ENCODE measurements around the gene SLC39A7.
A peak's percentile ranks its signal among the peaks of the same experiment; 100 is the strongest.
"Not testable (repeated sequence)": the region's sequence is repeated elsewhere in the genome, so short reads cannot be mapped to it uniquely, and the experiment has no call there.

The SLC39A7 gene

GRCh38 chr6:33205191-33206026 is 4.7 kb downstream of the SLC39A7 start:
- DNase-seq (ENCODE audit: low read depth): no peak

DNA sequence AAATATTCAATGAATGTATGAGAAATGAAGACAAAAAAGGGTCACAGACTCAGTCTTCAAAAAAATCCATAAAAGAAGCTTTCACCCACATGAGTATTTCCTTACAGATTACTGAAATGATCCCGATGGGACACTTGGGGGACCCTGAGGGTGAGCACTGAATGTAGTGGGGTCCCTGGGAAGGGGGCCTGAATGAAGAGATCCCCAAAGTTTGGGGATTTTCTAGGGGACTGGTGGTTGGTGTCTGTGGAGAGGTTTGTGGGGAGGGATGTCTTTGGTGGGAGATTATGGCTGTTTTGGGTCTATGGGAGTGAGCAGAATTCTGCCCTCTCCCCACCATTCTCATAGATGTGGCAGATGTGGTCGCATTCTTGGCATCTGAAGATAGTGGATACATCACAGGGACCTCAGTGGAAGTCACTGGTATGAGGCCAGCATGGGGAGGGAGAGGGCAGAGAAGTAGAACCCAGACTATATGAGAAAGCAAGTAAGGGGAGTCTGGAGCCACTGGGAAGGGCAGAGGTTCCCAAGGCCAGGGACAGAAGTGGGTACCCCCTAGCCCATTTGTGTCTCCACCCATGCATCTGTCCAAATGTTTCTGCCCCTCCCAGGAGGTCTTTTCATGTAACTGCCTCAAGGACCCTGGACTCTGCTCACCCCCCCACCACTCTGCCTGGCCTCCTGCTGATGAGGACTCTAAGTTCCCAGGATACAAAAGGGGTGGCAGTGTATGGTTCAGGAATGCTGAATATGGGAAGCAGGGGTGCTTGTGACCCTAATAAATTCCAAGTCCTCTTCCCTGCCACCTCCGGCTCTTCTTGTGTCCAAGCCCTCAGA is 5.6 kb downstream of the SLC39A7 start:
- no peak for DNase-seq (ENCODE audit: low read depth)

DNA sequence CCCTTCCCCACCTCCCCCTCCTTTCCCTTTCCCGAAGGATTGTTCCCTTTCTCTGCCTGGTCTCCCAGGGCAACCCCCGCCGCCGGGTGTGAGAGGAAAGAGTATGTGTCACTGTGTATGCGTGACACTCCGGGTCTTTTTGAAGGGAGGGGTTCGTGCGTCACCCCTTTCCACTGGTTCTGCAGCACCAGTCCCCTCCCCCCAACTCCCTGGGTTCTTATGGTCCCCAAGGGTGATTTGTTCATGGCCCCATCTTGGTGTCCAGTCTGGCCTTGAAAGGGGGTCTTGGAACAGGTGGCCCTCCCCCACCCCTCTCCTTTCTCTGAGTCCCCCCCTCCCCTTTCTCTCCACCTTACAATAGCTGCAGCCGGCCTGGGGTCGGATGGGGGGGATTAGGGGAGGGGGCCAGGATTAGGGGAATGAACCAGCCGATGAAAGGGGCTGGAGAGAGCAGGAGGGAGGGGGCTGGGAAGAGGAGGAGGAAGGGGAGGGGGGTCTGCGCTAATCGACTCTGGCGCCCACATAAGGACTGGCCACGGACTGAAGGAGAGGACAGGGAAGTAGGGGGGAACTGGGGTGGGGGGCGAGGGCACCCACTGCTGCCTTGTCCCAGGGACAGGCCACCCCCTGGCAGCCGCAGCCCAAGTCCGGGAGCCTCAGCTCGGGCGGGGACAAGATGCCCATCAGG is 6.3 kb downstream of the SLC39A7 start:
- DNase-seq (ENCODE audit: low read depth): no peak

GRCh38 chr6:33207552-33208090 is 7.0 kb downstream of the SLC39A7 start:
- no peak for DNase-seq (ENCODE audit: low read depth)

DNA sequence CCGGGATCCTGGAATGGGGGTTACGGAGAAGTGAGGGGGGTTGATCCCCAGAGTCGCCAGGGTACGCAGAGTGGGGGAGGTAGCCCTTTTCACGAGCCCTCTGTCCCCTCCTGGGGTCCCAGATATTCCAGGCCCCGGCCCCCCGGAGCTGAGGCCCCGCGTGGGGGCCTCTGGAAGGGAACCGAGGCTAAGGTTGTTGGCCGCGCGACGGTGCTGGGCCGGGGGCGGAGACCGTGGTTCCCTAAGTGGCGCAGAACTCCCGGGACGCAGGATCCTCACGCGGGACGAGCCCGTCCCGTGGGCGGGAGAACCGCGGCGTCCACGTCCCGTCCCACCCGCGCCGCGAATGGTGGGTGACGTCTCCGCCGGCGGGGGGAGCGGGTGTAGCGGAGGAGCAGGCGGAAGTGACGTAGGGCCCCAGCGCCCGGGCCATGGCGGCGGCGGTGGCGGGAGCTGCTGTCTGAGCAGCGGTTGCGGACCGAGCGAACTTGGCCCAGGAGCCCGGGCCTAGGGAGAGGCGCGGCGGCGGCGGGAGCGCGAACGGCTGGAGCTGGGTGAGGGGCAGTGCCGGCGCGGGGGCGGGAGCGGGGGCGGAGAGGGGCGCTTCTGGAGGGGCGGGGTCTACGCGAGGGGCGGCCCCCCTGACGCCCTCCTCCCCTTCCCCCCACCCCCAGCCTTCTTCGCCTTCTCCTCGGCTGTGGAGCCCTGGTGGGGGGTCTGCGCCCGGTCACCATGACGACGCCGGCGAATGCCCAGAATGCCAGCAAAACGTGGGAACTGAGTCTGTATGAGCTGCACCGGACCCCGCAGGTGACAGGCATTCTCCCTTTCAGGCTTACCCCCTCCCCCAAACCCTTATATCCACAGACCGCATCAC is 7.7 kb downstream of the SLC39A7 start, which contains the start of gene RING1:
RING1 (plus strand) TSS at position 410 of the 877 bp plus-strand sequence; CDS start at position 733, 323 bp downstream.
- DNase-seq (ENCODE audit: low read depth): peak; percentile 77

GRCh38 chr6:33209856-33210255 is 9.2 kb downstream of the SLC39A7 start:
- DNase-seq (ENCODE audit: low read depth): no peak

DNA sequence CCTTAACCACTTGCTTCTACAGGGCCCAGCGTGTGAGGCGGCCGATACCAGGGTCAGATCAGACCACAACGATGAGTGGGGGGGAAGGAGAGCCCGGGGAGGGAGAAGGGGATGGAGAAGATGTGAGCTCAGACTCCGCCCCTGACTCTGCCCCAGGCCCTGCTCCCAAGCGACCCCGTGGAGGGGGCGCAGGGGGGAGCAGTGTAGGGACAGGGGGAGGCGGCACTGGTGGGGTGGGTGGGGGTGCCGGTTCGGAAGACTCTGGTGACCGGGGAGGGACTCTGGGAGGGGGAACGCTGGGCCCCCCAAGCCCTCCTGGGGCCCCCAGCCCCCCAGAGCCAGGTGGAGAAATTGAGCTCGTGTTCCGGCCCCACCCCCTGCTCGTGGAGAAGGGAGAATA is 10.5 kb downstream of the SLC39A7 start:
- no peak for DNase-seq (ENCODE audit: low read depth)

- no peak for DNase-seq (ENCODE audit: low read depth)
Observed at GRCh38 chr6:33211666-33212422, 11.2 kb downstream of the SLC39A7 start.

- DNase-seq (ENCODE audit: low read depth): no peak
Observed at GRCh38 chr6:33212857-33213165, 12.1 kb downstream of the SLC39A7 start.

- no peak for DNase-seq (ENCODE audit: low read depth)
Observed at GRCh38 chr6:33213166-33213988, 12.7 kb downstream of the SLC39A7 start.

GRCh38 chr6:33213989-33214335 is 13.3 kb downstream of the SLC39A7 start:
- no peak for DNase-seq (ENCODE audit: low read depth)

DNA sequence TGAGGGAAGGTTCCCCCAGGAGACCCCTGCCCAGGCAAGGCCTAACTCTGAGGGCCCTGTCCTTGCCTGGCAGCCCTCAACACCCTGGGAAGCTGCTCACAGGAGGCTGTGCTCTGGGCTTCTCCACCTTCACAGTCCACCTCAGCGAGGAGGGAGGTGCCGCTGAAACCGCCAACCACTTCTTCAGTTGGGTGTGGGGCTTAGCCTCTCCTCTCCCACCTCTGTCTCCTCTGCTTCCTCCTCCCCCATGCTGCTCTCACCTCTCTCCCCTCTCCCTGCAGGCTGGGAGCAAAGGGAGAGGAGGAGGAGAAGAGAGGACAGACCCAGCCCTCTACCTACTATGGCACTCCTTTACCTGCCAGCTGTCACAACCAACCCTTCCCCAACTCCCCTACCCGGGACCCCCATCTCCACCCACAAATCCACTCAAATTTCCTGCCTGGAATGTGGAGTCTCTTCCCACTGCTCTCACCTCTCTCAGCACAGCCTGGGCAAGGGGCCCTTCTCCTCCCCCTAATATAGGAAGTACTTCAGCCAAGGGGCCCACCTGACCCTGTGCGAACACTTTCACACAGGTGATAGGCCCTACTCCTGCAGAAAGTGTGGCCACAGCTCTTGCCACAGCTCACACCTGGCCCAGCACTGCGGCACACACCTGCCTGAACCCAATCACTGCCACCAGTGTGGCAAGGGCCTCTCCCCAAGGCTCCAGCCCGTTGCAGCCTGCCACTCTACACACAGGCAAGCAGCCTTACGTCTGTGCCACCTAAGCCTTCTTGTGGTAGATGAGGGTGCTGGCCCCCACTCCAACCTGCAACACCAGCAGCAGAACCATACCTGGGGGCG is 14.8 kb downstream of the SLC39A7 start:
- no peak for DNase-seq (ENCODE audit: low read depth)

DNA sequence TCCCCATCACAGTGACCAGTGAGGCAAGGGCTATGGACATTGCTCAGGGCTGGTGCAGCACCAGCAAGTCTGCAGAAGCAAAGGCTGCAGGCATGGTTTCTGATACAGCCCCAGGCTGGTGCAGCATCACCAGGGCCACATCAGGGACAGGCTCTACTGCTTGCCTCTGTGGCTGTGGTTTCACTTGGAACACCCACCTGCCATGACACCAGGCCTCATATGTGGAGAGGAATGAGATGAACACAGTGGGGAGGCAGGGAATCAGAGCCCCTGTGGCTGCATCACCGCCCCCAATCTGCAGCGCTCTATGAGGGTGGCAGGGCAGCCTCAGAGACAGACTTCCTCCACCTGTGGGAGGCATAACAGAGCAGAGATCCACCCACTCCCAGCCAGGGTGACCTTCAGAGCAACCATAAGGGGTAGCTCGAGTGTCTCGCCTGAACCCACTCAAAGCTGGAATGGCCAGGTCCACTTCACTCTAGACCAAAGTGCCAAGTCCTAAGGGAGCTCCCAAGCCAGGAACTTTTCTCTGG is 15.5 kb downstream of the SLC39A7 start:
- DNase-seq (ENCODE audit: low read depth): no peak

DNA sequence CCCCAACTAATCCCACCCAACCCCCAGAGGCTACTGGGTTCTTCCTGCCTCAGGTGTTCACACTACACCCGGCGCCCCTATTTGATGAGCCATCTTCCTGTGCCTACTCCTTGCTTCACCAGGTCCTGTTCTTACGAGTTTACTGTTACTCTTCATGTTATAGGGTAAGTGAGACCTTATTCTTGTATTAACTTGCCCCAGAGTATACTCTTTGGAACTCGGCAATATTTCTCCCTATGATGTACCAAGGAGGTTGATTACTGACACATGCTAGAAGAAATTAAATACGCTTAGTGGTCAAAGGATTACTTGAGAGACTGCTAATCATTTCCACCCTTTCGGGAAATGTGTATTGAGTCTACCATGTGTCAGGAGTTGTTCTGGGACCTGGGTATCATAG is 16.6 kb downstream of the SLC39A7 start:
- DNase-seq (ENCODE audit: low read depth): no peak

DNA sequence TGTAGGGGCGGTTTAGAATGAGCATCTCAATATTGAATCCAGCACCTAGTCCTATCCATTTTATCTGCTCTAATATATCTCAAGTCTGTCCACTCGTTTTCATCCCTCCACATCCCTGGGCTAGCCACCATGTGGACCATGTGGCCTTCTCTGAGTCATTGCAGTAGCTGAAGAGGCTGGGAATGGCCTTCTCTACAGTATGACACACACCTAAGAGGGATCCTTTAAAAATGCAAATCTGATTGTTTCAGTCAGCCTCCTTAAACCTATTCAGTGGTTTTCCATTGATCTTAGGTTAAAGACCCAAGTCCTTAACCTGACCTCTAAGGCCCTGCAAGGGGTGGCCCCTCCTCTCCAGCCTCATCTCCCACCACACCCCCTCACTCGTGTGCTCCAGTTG is 17.0 kb downstream of the SLC39A7 start:
- DNase-seq (ENCODE audit: low read depth): no peak

- not testable (repeated sequence) for DNase-seq (ENCODE audit: low read depth)
Observed at GRCh38 chr6:33226503-33227120, 25.9 kb downstream of the SLC39A7 start.

DNA sequence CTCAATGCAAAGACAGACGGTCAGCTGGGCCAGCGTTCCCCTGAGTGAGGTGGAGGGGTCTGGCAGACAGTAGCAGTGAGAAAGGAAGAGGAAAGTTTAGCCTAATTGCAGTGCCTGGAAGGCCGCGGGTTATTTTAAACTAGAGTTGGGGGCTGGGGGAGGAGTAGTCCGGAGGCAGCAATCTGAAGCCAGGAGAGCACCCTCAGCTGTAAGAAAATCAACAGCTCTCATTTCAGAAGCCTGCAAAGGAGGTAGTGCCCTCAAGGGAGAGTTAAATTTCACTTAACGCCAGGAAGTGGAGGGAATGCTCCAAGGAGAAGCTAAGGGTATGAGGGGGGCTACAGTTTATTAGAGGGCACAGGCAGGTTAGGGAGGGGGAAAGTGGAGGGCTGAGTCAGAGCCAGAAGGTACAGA is 34.6 kb downstream of the SLC39A7 start:
- no peak for DNase-seq (ENCODE audit: low read depth)

GRCh38 chr6:33236328-33236727 is 35.7 kb downstream of the SLC39A7 start:
- no peak for DNase-seq (ENCODE audit: low read depth)
